GM12878 (cell line): ENCODE measurements around the gene SPINT4. TPM values are rescaled to one million over a fixed set of nuclear protein-coding genes. Genes with fewer than 3 reads are reported as not detected.

Source experiments
- ATAC-seq: fragments of 200-7000 bp; cut with Tn5 transposase; 3 replicates; pipeline ENCODE4 v1.9.1; 2020; ENCODE audit warnings: mild to moderate bottlenecking, moderate library complexity
- BruUV-seq: library from RNA; stranded (reverse); fragments of 400-500 nt; replicated peaks from 2 replicates; lab custom pipeline; 2021; lab: Mats Ljungman, UMichigan
- CTCF ChIA-PET: fragments of 300-600 bp; sonication (Branson Sonifier 250); formaldehyde crosslinking; extraction: SDS; loops from one replicate; lab custom pipeline; 2021; ENCODE audit warnings: inconsistent platforms; lab: Yijun Ruan, JAX
- POLR2A ChIA-PET: fragments of 350-600 bp; formaldehyde crosslinking; extraction: SDS; loops from one replicate; lab custom pipeline; 2021; ENCODE audit warnings: inconsistent platforms; lab: Charles Lee
- RAD21 ChIA-PET: fragments of 300-600 bp; sonication (Branson Sonifier 250); formaldehyde crosslinking; loops from one replicate; lab custom pipeline; 2023; ENCODE audit warnings: antibody characterized with exemption; ENCODE audit not compliant: unreplicated experiment; lab: Charles Lee
- SMC1A ChIA-PET: fragments of 300-600 bp; sonication (Branson Sonifier 250); formaldehyde crosslinking; loops from one replicate; lab custom pipeline; 2023; ENCODE audit not compliant: unreplicated experiment, uncharacterized antibody; lab: Charles Lee
- DNase-seq: peaks from one replicate; pipeline ENCODE4 v3.0.0-alpha.2; 2011; ENCODE audit warnings: low read depth, low spot score
- FAIRE-seq: peaks from 3 replicates; lab custom pipeline; 2011; peaks lifted over from hg19 to GRCh38; lab: Jason Lieb, UNC
- H2AFZ ChIP-seq: 2 replicates; pipeline ENCODE4 v1.6.0; 2011; ENCODE audit warnings: low read depth, low read length, control low read depth; ENCODE audit not compliant: control insufficient read depth
- H3K27ac ChIP-seq: 2 replicates; pipeline ENCODE4 v1.5.1; 2011; ENCODE audit warnings: control low read depth; ENCODE audit not compliant: control insufficient read depth, insufficient read depth
- H3K27me3 ChIP-seq, 2 experiments: replicated peaks in 1 of 2; 2 replicates each; pipeline versions ENCODE4 v1.6.0 to v1.6.1; 2011; ENCODE audit warnings: low read length in 1 of 2; ENCODE audit not compliant: control insufficient read depth in 2 of 2, insufficient read depth in 2 of 2
- H3K36me3 ChIP-seq, 2 experiments: 2 replicates each; pipeline ENCODE4 v1.5.1; 2011; ENCODE audit warnings: low read length in 1 of 2; ENCODE audit not compliant: control insufficient read depth in 2 of 2, insufficient read depth in 2 of 2
- H3K4me1 ChIP-seq: 2 replicates; pipeline ENCODE4 v1.6.1; 2011; ENCODE audit warnings: mild to moderate bottlenecking, low read length, moderate library complexity, mixed read lengths; ENCODE audit not compliant: control insufficient read depth, insufficient read depth
- H3K4me2 ChIP-seq: 2 replicates; pipeline ENCODE4 v1.6.0; 2011; ENCODE audit warnings: control low read depth; ENCODE audit not compliant: control insufficient read depth, insufficient read depth
- H3K4me3 ChIP-seq: fragments of 200-600 bp; sonication (generic); 2 replicates; pipeline ENCODE4 v1.5.1; 2016
- H3K79me2 ChIP-seq: 2 replicates; pipeline ENCODE4 v1.6.0; 2011; ENCODE audit warnings: low read length; ENCODE audit not compliant: control insufficient read depth, insufficient read depth
- H3K9ac ChIP-seq: 2 replicates; pipeline ENCODE4 v1.8.0; 2011; ENCODE audit warnings: low read length, control low read depth, mixed read lengths; ENCODE audit not compliant: control insufficient read depth, insufficient read depth
- H3K9me3 ChIP-seq: replicated peaks from 3 replicates; pipeline ENCODE4 v1.5.1; 2011; ENCODE audit warnings: mild to moderate bottlenecking, low read length; ENCODE audit not compliant: control insufficient read depth, insufficient read depth
- H4K20me1 ChIP-seq: 2 replicates; pipeline ENCODE4 v1.6.0; 2011; ENCODE audit not compliant: control insufficient read depth, insufficient read depth
- CEBPB ChIP-seq, 2 experiments: fragments of 150-350 bp in 1 of 2; IDR thresholded peaks; 2 replicates each; pipeline ENCODE4 v1.6.1; 2012 to 2014; ENCODE audit warnings: low read depth in 2 of 2, low read length in 2 of 2, borderline replicate concordance in 1 of 2, inconsistent platforms in 1 of 2
- CHD4 ChIP-seq: fragments of 200-600 bp; sonication (generic); IDR thresholded peaks from 2 replicates; pipeline ENCODE4 v1.6.1; 2016; ENCODE audit warnings: mild to moderate bottlenecking
- NFYB ChIP-seq: IDR thresholded peaks from 2 replicates; pipeline ENCODE4 v1.6.1; 2011; ENCODE audit warnings: low read depth, mild to moderate bottlenecking, low read length, improper control_type of control experiment, moderate library complexity; ENCODE audit not compliant: insufficient read depth
- NR2C1 ChIP-seq: fragments of 450-650 bp; IDR thresholded peaks from 2 replicates; pipeline ENCODE4 v1.6.1; 2017; ENCODE audit warnings: antibody characterized with exemption, mild to moderate bottlenecking, moderate library complexity
- RUNX3 ChIP-seq: IDR thresholded peaks from 2 replicates; pipeline ENCODE4 v1.6.1; 2012; ENCODE audit warnings: low read length, inconsistent platforms
- SIX5 ChIP-seq: IDR thresholded peaks from 2 replicates; pipeline ENCODE4 v1.6.1; 2011; ENCODE audit warnings: mild to moderate bottlenecking, low read depth, low read length, moderate library complexity; ENCODE audit not compliant: severe bottlenecking
- ZNF622 ChIP-seq: fragments of 450-650 bp; IDR thresholded peaks from 2 replicates; pipeline ENCODE4 v1.6.1; 2017; ENCODE audit warnings: mild to moderate bottlenecking, inconsistent platforms
- ZSCAN29 ChIP-seq: fragments of 450-650 bp; IDR thresholded peaks from 2 replicates; pipeline ENCODE4 v1.6.1; 2017; ENCODE audit warnings: mild to moderate bottlenecking, moderate library complexity
- WGBS: methylation state at CpG from one replicate; pipeline ENCODE4 v1.1.6; 2016; ENCODE audit warnings: low lambda C conversion rate; ENCODE audit not compliant: insufficient replicate concordance, insufficient coverage; ENCODE audit errors: missing lambda C conversion rate; 5-methylcytosine and 5-hydroxymethylcytosine counted together
- in situ Hi-C: fragments of 300-500 bp; cut with MboI; formaldehyde crosslinking; loops from 9 replicates; pipeline ENCODE4 v1.14.3; 2018; ENCODE audit warnings: mixed read lengths
- intact Hi-C: fragments of 100-400 bp; cut with micrococcal nuclease; formaldehyde crosslinking; loops from one replicate; pipeline ENCODE4 v1.14.2; 2022; ENCODE audit not compliant: unreplicated experiment
- polyA plus RNA-seq, 11 experiments: library from polyadenylated mRNA; depleted of rRNA in 4 of 11; unstranded in 6 of 11; stranded (reverse) in 5 of 11; fragments of >200 nt; fragmentation: Nextera tagmentation in 4 of 11; fragmentation: Illumina TruSeq in 1 of 11; extraction: Ambion mirVana in 4 of 11; extraction: Trizol in 1 of 11; gene quantifications; 1 replicate in 1 of 11; 2 replicates in 10 of 11; pipeline versions ENCODE4 v1.2.1 to v1.2.3, GENCODE V29; 2011 to 2016; ENCODE audit warnings: inconsistent platforms in 2 of 11, missing spikeins in 2 of 11, low read depth in 1 of 11
- total RNA-seq, 4 experiments: library from RNA; depleted of rRNA in 3 of 4; stranded (reverse); fragments of >200 nt in 3 of 4; fragmentation: Illumina TruSeq in 1 of 4; extraction: Trizol in 1 of 4; gene quantifications; 2 replicates each; pipeline versions ENCODE4 v1.2.1 to v1.2.3, GENCODE V29; 2013 to 2021
- TF ChIP-seq, protein P1 (sequence below): fragments of 450-650 bp; IDR thresholded peaks from 2 replicates; pipeline ENCODE4 v1.6.1; 2018; ENCODE audit warnings: mild to moderate bottlenecking, low read depth, moderate library complexity; ENCODE audit not compliant: partially characterized antibody
- TF ChIP-seq, protein P2 (sequence below), 3 experiments: IDR thresholded peaks in 2 of 3; conservative IDR thresholded peaks in 1 of 3; 2 replicates each; pipeline ENCODE4 v1.5.1; 2011; ENCODE audit warnings: low read depth in 3 of 3, low read length in 3 of 3, mild to moderate bottlenecking in 3 of 3, control low read depth in 2 of 3, moderate library complexity in 2 of 3, inconsistent platforms in 1 of 3, mixed read lengths in 1 of 3; ENCODE audit not compliant: control insufficient read depth in 2 of 3, insufficient read depth in 1 of 3; ENCODE audit errors: extremely low read depth in 1 of 3
- TF ChIP-seq, protein P3 (sequence below): fragments of 450-650 bp; IDR thresholded peaks from 2 replicates; pipeline ENCODE4 v1.6.1; 2016; ENCODE audit warnings: mild to moderate bottlenecking
- TF ChIP-seq, protein P4 (sequence below): IDR thresholded peaks from 2 replicates; pipeline ENCODE4 v1.6.1; 2012; ENCODE audit warnings: low read depth, low read length, improper control_type of control experiment

Gene SPINT4
- total and polyA plus RNA-seq, 10 of the 15 experiments (the other 5 are each of a cell fraction or from before 2014, with no cell fraction given) = not detected

DNA sequence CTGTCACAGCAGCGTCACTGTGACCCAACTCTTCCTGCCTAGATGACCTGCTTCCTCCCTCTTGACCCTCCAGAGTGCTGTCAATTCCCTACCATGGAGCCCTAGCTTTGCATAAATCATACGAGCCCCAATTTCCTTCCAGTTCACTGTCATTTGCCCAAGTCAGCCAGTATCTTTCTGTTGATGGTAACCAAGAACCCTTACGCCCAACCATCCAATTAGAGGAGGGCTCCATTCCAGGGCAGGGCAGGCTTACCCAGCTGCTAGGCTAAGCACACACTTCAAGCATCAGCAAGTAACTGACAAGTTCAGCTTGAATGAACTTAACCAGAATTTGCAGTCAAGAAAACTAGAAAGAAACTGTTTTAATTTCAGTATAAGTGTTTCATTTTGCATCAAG lies 43.8 kb downstream of the SPINT4 start:
- ChIA-PET CTCF (no interaction called here), SMC1A (no interaction called here), POLR2A (no interaction called here), RAD21 (no interaction called here)
- H2AFZ ChIP-seq = peak overlapping the region; percentile 35
- H3K9me3 ChIP-seq = no peaks in the 10 kb centered on the region
- intact Hi-C loops (no loop called here), in situ Hi-C loops (no loop called here)
- no TSS peak for BruUV-seq
- ATAC-seq (peak; percentile 63), FAIRE-seq (peak; percentile 23), DNase-seq (no peak)
- H4K20me1 ChIP-seq = no peaks in the 10 kb centered on the region
- no peaks in the 10 kb centered on the region for H3K36me3 ChIP-seq
- no peak overlapping the region for H3K4me3 ChIP-seq
- 2% methylated on average over 3 of the region's 3 CpGs for WGBS
- TF ChIP-seq NFYB (peak; percentile 12; the same call in 1 of the 2 replicates), SIX5 (no peak)
- H3K4me1 ChIP-seq = peaks cover 8% of the 10 kb centered on the region; the same call in 1 of the 2 replicates
- no peaks in the 10 kb centered on the region for H3K27me3 ChIP-seq
- no peak overlapping the region for H3K27ac ChIP-seq
- H3K4me2 ChIP-seq = no peak overlapping the region; the same call in 1 of the 2 replicates
- H3K79me2 ChIP-seq = no peaks in the 10 kb centered on the region
- no peak overlapping the region for H3K9ac ChIP-seq

DNA sequence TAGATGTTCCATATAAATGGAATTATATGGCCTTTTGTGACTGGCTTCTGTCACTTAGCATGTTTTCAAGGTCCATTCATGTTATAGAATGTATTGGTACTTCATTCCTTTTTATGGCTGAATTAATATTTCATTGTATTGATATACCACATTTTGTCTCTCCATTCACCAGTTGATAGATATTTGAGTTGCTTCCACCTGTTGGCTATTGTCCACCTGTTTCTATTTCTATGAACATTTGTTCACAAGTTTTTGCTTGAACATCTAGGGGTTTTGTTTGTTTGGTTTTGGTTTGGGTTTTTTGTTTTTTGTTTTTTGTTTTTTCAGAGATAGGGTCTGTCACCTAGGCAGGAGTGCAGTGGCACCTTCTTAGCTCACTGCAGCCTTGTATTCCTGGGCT lies 46.3 kb downstream of the SPINT4 start:
- H3K27me3 ChIP-seq = no peaks in the 10 kb centered on the region
- TF ChIP-seq NR2C1 (no peak), RUNX3 (no peak), ZSCAN29 (no peak), ZNF622 (no peak), CHD4 (no peak), CEBPB (IDR thresholded peaks at IDR 0.05; ENCODE audit: borderline replicate concordance in 1 of 2, low read depth in 2 of 2, low read length in 2 of 2) (no peak)
- TF ChIP-seq, protein P1, sequence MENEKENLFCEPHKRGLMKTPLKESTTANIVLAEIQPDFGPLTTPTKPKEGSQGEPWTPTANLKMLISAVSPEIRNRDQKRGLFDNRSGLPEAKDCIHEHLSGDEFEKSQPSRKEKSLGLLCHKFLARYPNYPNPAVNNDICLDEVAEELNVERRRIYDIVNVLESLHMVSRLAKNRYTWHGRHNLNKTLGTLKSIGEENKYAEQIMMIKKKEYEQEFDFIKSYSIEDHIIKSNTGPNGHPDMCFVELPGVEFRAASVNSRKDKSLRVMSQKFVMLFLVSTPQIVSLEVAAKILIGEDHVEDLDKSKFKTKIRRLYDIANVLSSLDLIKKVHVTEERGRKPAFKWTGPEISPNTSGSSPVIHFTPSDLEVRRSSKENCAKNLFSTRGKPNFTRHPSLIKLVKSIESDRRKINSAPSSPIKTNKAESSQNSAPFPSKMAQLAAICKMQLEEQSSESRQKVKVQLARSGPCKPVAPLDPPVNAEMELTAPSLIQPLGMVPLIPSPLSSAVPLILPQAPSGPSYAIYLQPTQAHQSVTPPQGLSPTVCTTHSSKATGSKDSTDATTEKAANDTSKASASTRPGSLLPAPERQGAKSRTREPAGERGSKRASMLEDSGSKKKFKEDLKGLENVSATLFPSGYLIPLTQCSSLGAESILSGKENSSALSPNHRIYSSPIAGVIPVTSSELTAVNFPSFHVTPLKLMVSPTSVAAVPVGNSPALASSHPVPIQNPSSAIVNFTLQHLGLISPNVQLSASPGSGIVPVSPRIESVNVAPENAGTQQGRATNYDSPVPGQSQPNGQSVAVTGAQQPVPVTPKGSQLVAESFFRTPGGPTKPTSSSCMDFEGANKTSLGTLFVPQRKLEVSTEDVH = no peak
- TF ChIP-seq, protein P2, sequence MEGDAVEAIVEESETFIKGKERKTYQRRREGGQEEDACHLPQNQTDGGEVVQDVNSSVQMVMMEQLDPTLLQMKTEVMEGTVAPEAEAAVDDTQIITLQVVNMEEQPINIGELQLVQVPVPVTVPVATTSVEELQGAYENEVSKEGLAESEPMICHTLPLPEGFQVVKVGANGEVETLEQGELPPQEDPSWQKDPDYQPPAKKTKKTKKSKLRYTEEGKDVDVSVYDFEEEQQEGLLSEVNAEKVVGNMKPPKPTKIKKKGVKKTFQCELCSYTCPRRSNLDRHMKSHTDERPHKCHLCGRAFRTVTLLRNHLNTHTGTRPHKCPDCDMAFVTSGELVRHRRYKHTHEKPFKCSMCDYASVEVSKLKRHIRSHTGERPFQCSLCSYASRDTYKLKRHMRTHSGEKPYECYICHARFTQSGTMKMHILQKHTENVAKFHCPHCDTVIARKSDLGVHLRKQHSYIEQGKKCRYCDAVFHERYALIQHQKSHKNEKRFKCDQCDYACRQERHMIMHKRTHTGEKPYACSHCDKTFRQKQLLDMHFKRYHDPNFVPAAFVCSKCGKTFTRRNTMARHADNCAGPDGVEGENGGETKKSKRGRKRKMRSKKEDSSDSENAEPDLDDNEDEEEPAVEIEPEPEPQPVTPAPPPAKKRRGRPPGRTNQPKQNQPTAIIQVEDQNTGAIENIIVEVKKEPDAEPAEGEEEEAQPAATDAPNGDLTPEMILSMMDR (IDR thresholded peaks at IDR 0.05 in 2 of 3, conservative IDR thresholded peaks at IDR 0.05 in 1 of 3; ENCODE audit: control insufficient read depth in 2 of 3, extremely low read depth in 1 of 3, insufficient read depth in 1 of 3, low read depth in 3 of 3, low read length in 3 of 3) = no peak
- TF ChIP-seq, protein P3, sequence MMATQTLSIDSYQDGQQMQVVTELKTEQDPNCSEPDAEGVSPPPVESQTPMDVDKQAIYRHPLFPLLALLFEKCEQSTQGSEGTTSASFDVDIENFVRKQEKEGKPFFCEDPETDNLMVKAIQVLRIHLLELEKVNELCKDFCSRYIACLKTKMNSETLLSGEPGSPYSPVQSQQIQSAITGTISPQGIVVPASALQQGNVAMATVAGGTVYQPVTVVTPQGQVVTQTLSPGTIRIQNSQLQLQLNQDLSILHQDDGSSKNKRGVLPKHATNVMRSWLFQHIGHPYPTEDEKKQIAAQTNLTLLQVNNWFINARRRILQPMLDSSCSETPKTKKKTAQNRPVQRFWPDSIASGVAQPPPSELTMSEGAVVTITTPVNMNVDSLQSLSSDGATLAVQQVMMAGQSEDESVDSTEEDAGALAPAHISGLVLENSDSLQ = no peak
- TF ChIP-seq, protein P4, sequence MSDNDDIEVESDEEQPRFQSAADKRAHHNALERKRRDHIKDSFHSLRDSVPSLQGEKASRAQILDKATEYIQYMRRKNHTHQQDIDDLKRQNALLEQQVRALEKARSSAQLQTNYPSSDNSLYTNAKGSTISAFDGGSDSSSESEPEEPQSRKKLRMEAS = no peak

More for the DNA sequence above, 46.3 kb downstream of the SPINT4 start:
- in situ Hi-C loops = no loop called here
- Histone ChIP-seq H3K36me3 (no peaks in the 10 kb centered on the region), H4K20me1 (no peaks in the 10 kb centered on the region), H3K9me3 (no peaks in the 10 kb centered on the region), H3K27ac (no peak overlapping the region), H3K4me1 (peaks cover 8% of the 10 kb centered on the region; the same call in 1 of the 2 replicates), H3K4me2 (no peak overlapping the region), H2AFZ (no peak overlapping the region), H3K79me2 (no peaks in the 10 kb centered on the region), H3K9ac (no peak overlapping the region), H3K4me3 (no peak overlapping the region)
- POLR2A ChIA-PET = interaction anchor here (0.7 kb wide), 1 partner anchor 452 kb away, joined by 3 read pairs; no protein-coding TSS in a partner anchor
- ATAC-seq (no peak), FAIRE-seq (no peak), DNase-seq (no peak)
- RAD21 ChIA-PET = no interaction called here
- intact Hi-C loops = no loop called here
- no TSS peak for BruUV-seq
- CTCF ChIA-PET = interaction anchor here (0.6 to 4.1 kb wide), 4 partner anchors 176 to 398 kb away, joined by 3 to 18 read pairs (median 4); no protein-coding TSS in a partner anchor
- SMC1A ChIA-PET = no interaction called here
